ENCODE measurements around the gene FLNC.

GRCh38 chr7:128865996-128866877 is 36.0 kb downstream of the FLNC start:
- TF ChIP-seq CTCF (IDR thresholded peaks at IDR 0.05) (no peak), ZNF281 (CRISPR knock-in tag; IDR thresholded peaks at IDR 0.05) (no peak), ZNF416 (CRISPR knock-in tag; IDR thresholded peaks at IDR 0.05) (no peak), FOXP1 (CRISPR knock-in tag; IDR thresholded peaks at IDR 0.05; ENCODE audit: borderline replicate concordance) (no peak), ATF6 (CRISPR knock-in tag; IDR thresholded peaks at IDR 0.05) (no peak), TP53 (CRISPR knock-in tag; IDR thresholded peaks at IDR 0.05) (no peak), FOXK1 (CRISPR knock-in tag; IDR thresholded peaks at IDR 0.05) (no peak), SP1 (CRISPR knock-in tag; conservative IDR thresholded peaks at IDR 0.05) (no peak), SMAD4 (CRISPR knock-in tag; IDR thresholded peaks at IDR 0.05) (no peak)
- TF ChIP-seq, protein P1, sequence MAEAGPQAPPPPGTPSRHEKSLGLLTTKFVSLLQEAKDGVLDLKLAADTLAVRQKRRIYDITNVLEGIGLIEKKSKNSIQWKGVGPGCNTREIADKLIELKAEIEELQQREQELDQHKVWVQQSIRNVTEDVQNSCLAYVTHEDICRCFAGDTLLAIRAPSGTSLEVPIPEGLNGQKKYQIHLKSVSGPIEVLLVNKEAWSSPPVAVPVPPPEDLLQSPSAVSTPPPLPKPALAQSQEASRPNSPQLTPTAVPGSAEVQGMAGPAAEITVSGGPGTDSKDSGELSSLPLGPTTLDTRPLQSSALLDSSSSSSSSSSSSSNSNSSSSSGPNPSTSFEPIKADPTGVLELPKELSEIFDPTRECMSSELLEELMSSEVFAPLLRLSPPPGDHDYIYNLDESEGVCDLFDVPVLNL (CRISPR knock-in tag; IDR thresholded peaks at IDR 0.05; ENCODE audit: borderline replicate concordance, low read depth): no peak

Data from WTC11 (cell line).